ENCODE measurements around the gene HYCC1. TPM values are rescaled to one million over a fixed set of nuclear protein-coding genes. Genes with fewer than 3 reads are reported as not detected.
"Not testable (repeated sequence)": the region's sequence is repeated elsewhere in the genome, so short reads cannot be mapped to it uniquely, and the experiment has no call there.

HYCC1 gene
- total RNA-seq, 1 donor from 2014 or later: 50.2 TPM

DNA sequence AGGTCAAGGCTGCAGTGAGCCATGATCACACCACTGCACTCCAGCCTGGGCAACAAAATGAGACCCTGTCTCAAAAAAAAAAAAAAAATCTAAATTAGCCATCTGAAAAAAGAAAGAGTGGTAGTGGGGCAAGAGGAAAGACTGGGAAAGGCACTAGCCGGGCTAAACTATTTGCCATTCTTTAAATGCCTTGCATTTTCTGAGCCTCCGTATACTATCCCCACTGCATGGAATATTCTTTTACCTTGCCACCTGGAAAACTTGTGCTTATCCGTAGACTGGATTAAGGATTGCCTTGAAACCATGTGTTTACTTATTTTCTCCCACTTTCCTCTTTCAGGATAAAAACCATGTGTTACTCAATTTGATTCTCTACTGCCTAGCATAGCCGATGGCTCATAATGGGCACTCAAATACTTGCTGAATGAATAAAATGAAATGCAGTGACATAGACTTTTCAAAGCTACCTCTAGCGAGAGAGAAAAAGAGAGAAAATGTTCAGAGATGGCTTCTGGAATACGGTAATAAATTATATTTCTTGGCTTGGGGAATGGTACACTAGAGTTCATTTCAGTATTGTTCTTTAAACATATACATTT lies 30.6 kb downstream of the HYCC1 start:
- no peak for DNase-seq

DNA sequence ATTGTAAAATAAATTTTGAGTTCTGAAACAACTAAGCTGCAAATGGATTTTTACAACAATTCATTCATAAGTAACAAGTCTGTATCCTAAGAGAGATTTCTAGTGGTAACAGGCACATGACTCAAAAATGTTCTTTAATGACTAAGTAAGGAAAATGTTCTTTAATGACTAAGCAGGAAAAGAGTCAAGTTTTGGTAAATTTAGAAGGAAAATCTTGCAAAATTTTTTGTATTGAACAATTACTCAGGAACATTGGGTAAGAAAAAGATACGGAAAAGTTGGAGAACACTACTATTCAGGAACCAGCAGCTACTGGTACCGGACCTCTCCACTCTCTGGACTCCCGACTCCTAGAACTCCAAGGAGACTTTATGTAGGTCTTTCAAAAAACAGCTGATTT lies 33.5 kb downstream of the HYCC1 start:
- no peak for DNase-seq

DNA sequence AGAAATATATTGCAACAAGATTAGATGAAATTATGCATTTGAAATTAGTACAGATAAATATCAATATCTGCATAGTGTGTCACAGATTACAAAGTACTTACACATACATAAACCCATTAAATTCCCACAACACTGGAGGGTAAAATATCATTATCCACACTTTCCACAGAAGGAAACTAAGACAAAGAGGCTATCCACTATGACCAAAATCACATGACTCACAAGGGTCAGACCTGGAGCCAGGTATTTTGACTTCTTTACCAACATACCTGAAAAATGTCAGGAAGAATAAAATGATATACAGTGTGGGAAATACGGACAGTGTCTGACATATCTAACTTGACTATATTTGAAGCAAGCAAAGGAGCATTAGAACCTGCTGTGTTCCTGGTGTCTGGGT lies 34.1 kb downstream of the HYCC1 start:
- DNase-seq: no peak

DNA sequence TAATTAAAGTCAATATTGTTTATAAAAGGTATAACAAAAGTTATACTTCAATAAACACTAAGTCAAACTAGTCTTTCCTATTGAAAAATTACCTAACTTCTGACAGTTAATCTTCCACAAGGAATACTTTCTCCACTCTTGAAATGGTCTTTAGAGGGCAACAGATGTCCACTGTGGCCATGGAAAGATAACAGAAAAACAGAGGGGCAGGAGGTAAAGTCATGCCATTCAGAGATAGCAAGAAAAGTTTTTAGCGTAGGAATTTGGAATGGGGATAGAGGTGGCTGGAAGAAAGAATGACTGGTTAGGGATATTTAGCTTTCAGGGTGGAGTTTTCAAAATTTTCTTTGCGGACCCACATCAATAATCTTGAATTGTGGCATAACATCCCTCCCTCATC lies 34.7 kb downstream of the HYCC1 start:
- DNase-seq: no peak

DNA sequence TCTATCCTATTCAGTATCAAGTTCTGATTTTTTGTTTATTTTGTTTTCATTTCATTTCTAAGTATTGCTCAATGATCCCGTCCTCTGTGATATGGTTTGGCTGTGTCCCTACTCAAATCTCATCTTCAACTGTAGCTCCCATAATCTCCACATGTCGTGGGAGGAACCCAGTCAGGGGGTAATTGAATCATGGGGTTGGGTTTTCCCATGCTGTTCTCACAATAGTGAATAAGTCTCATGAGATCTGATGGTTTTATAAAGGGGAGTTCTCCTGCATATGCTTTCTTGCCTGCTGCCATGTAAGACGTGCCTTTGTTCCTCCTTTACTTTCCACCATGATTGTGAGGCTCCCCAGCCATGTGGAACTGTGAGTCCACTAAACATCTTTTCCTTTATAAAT lies 39.3 kb downstream of the HYCC1 start:
- not testable (repeated sequence) for DNase-seq

DNA sequence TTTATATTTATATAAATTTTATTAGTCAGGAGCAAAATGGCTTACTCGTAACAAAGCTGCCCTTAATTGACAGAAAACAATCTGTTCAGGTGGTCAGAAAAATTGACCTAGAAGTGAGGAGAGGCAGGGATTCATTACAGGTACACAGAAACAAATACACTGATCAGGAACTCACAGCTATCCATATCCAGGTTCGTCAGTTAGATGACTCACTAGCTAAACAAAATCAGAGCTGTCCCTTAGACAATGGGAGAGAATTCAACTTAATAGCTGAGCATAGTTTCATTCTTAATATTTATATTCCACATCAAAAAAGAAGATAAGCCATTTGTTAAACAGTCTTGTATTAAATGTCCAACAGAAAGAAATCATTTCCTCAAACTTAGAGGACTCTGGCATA lies 41.7 kb downstream of the HYCC1 start:
- no peak for DNase-seq

DNA sequence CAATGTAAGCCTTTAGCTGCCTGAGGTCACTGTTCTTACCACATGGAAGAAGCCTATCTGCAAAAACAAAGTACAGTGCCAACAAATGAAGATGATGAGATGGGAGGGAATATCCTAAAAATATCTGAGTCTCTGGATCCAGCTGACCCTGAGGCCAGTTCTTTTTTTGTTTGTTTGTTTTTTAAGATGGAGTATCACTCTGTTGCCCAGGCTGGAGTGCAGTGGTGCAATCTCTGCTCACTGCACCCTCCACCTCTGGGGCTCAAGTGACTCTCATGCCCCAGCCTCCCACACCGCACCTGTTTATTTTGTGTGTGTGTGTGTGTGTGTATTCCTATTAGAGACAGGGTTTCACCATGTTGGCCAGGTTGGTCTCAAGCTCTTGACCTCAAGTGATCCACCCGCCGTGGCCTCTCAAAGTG lies 44.9 kb downstream of the HYCC1 start:
- no peak for DNase-seq

Other genes with a start within 250 kb of the HYCC1 start
- 142 TPM for gene TOMM7, start 191.3 kb downstream of the HYCC1 start, total RNA-seq
- gene KLHL7, start 91.7 kb upstream of the HYCC1 start, total RNA-seq: 30.7 TPM
- 38.9 TPM for gene NUP42, start 167.9 kb upstream of the HYCC1 start, total RNA-seq
- gene GPNMB, start 232.6 kb upstream of the HYCC1 start, total RNA-seq: 208 TPM

Data from skin of body (tissue), 2 donors.